Measurements from ENCODE around the gene LPIN1. TPM values are rescaled to one million over a fixed set of nuclear protein-coding genes. Genes with fewer than 3 reads are reported as not detected.

LPIN1 gene
- total and polyA plus RNA-seq, 4 donors, result 10.1 to 27.4 (median 13.4) TPM

GRCh38 chr2:11867926-11868325 lies 121.5 kb downstream of the LPIN1 start:
- Histone ChIP-seq H3K4me1 (ENCODE audit: control insufficient read depth in 4 of 4, insufficient read depth in 4 of 4, low read length in 3 of 4) (peaks cover 1 to 5% (median 4%) of the 10 kb centered on the region in 4 donors), H3K9me3 (ENCODE audit: control insufficient read depth in 4 of 4, low read length in 3 of 4) (no peaks in the 10 kb centered on the region), H3K36me3 (ENCODE audit: control insufficient read depth in 4 of 4, insufficient read depth in 3 of 4, low read depth in 1 of 4, low read length in 3 of 4) (no peaks in the 10 kb centered on the region), H3K27me3 (ENCODE audit: control insufficient read depth in 4 of 4, insufficient read depth in 4 of 4, low read length in 3 of 4) (no peaks in the 10 kb centered on the region), H3K27ac (ENCODE audit: low read depth in 1 of 2, low read length in 2 of 2) (no peak overlapping the region), H3K4me3 (ENCODE audit: low read depth in 1 of 3, low read length in 3 of 3) (no peak overlapping the region), H3K9ac (ENCODE audit: low read depth in 1 of 2, low read length in 2 of 2) (no peak overlapping the region)
- TF ChIP-seq ATF3 (IDR thresholded peaks at IDR 0.05) (no peak), TAF1 (conservative IDR thresholded peaks at IDR 0.05) (no peak), CTCF (IDR thresholded peaks at IDR 0.05; ENCODE audit: low read depth, low read length, missing input control) (no peak), ZBTB33 (IDR thresholded peaks at IDR 0.05) (no peak), RXRA (IDR thresholded peaks at IDR 0.05) (no peak), HNF4G (IDR thresholded peaks at IDR 0.05) (no peak), EGR1 (IDR thresholded peaks at IDR 0.05; ENCODE audit: low read depth in 2 of 2) (no peak), NR2F2 (IDR thresholded peaks at IDR 0.05) (no peak), HNF4A (conservative IDR thresholded peaks at IDR 0.05) (no peak), FOXA2 (IDR thresholded peaks at IDR 0.05) (no peak), JUND (IDR thresholded peaks at IDR 0.05) (no peak), MAX (IDR thresholded peaks at IDR 0.05) (no peak), FOXA1 (IDR thresholded peaks at IDR 0.05) (no peak)
- 86% methylated on average over 2 of the region's 2 CpGs for WGBS
- DNase-seq (ENCODE audit: low spot score), result no peak

- no peaks in the 10 kb centered on the region for H3K9me3 ChIP-seq (ENCODE audit: control insufficient read depth in 4 of 4, low read length in 3 of 4)
- no peak overlapping the region for H3K4me3 ChIP-seq (ENCODE audit: low read depth in 1 of 3, low read length in 3 of 3)
- H3K36me3 ChIP-seq (ENCODE audit: control insufficient read depth in 4 of 4, insufficient read depth in 3 of 4, low read depth in 1 of 4, low read length in 3 of 4), result no peaks in the 10 kb centered on the region
- peaks cover 0 to 7% (median 3%) of the 10 kb centered on the region in 4 donors for H3K4me1 ChIP-seq (ENCODE audit: control insufficient read depth in 4 of 4, insufficient read depth in 4 of 4, low read length in 3 of 4)
- DNase-seq (ENCODE audit: low spot score), result no peak
- no peaks in the 10 kb centered on the region for H3K27me3 ChIP-seq (ENCODE audit: control insufficient read depth in 4 of 4, insufficient read depth in 4 of 4, low read length in 3 of 4)
- 92% methylated on average over 8 of the region's 8 CpGs for WGBS
- H3K27ac ChIP-seq (ENCODE audit: low read depth in 1 of 2, low read length in 2 of 2), result no peak overlapping the region
- no peak overlapping the region for H3K9ac ChIP-seq (ENCODE audit: low read depth in 1 of 2, low read length in 2 of 2)
- TF ChIP-seq CTCF (IDR thresholded peaks at IDR 0.05; ENCODE audit: low read depth, low read length, missing input control), result no peak
- TF ChIP-seq MAX (IDR thresholded peaks at IDR 0.05), result no peak
- no peak for TF ChIP-seq REST (IDR thresholded peaks at IDR 0.05)
- no peak for TF ChIP-seq FOXA2 (IDR thresholded peaks at IDR 0.05)
- TF ChIP-seq YY1 (IDR thresholded peaks at IDR 0.05), result no peak
- no peak for TF ChIP-seq HNF4A (conservative IDR thresholded peaks at IDR 0.05)
- TF ChIP-seq RAD21 (IDR thresholded peaks at IDR 0.05), result no peak
- TF ChIP-seq NR2F2 (IDR thresholded peaks at IDR 0.05), result no peak
- TF ChIP-seq RXRA (IDR thresholded peaks at IDR 0.05), result no peak
- TF ChIP-seq ATF3 (IDR thresholded peaks at IDR 0.05), result no peak
- TF ChIP-seq EGR1 (IDR thresholded peaks at IDR 0.05; ENCODE audit: low read depth in 2 of 2), result no peak
- TF ChIP-seq HNF4G (IDR thresholded peaks at IDR 0.05), result no peak
- TF ChIP-seq FOXA1 (IDR thresholded peaks at IDR 0.05), result no peak
- TF ChIP-seq ZBTB33 (IDR thresholded peaks at IDR 0.05), result no peak
- TF ChIP-seq GABPA (IDR thresholded peaks at IDR 0.05 in 1 of 2, conservative IDR thresholded peaks at IDR 0.05 in 1 of 2), result no peak
- TF ChIP-seq TAF1 (conservative IDR thresholded peaks at IDR 0.05), result no peak
- TF ChIP-seq JUND (IDR thresholded peaks at IDR 0.05), result no peak
Observed at GRCh38 chr2:11869391-11869991, 123.1 kb downstream of the LPIN1 start.

All from liver (tissue), 9 donors.